HG02970 (cell line): ENCODE measurements around the gene PXDN.
"Not testable (repeated sequence)": the region's sequence is repeated elsewhere in the genome, so short reads cannot be mapped to it uniquely, and the experiment has no call there.

Source experiments
- ATAC-seq: cut with Tn5 transposase; IDR thresholded peaks from one replicate; pipeline ENCODE4 v1.9.1; 2021; ENCODE audit warnings: mild to moderate bottlenecking, moderate library complexity, moderate number of reproducible peaks; ENCODE audit not compliant: unreplicated experiment, low FRiP score

The PXDN gene

GRCh38 chr2:1639086-1639858 is 105.0 kb downstream of the PXDN start:
- no peak for ATAC-seq

GRCh38 chr2:1638281-1638860 is 105.9 kb downstream of the PXDN start:
- no peak for ATAC-seq

GRCh38 chr2:1636791-1637415 is 107.4 kb downstream of the PXDN start:
- ATAC-seq: no peak

- no peak for ATAC-seq
These were observed 108.5 kb downstream of the PXDN start for GRCh38 chr2:1635823-1636222.

- ATAC-seq: no peak
These were observed 109.5 kb downstream of the PXDN start for GRCh38 chr2:1634681-1635341.

- ATAC-seq: no peak
These were observed 110.3 kb downstream of the PXDN start for GRCh38 chr2:1633936-1634587.

- ATAC-seq: no peak
These were observed 111.1 kb downstream of the PXDN start for GRCh38 chr2:1633092-1633671.

- ATAC-seq: no peak
These were observed 111.8 kb downstream of the PXDN start for GRCh38 chr2:1632510-1632909.

GRCh38 chr2:1632002-1632348 is 112.3 kb downstream of the PXDN start:
- no peak for ATAC-seq

GRCh38 chr2:1631292-1632001 is 112.9 kb downstream of the PXDN start:
- ATAC-seq: no peak

- ATAC-seq: no peak
These were observed 115.4 kb downstream of the PXDN start for GRCh38 chr2:1628893-1629292.

- ATAC-seq: no peak
These were observed 116.5 kb downstream of the PXDN start for GRCh38 chr2:1627628-1628381.

GRCh38 chr2:1626271-1626681 is 118.0 kb downstream of the PXDN start:
- no peak for ATAC-seq

- no peak for ATAC-seq
These were observed 118.9 kb downstream of the PXDN start for GRCh38 chr2:1625281-1626001.

GRCh38 chr2:1623906-1624445 is 120.3 kb downstream of the PXDN start:
- no peak for ATAC-seq

- ATAC-seq: no peak
These were observed 121.7 kb downstream of the PXDN start for GRCh38 chr2:1622521-1623200.

GRCh38 chr2:1621976-1622375 is 122.3 kb downstream of the PXDN start:
- not testable (repeated sequence) for ATAC-seq

- ATAC-seq: no peak
These were observed 122.8 kb downstream of the PXDN start for GRCh38 chr2:1621501-1621900.
